Osteoblast (primary cell): ENCODE data around the gene LINC01488. TPM values are rescaled to one million over a fixed set of nuclear protein-coding genes. Genes with fewer than 3 reads are reported as not detected.
A peak's percentile ranks its signal among the peaks of the same experiment; 100 is the strongest.

Experiments
- DNase-seq: peaks from one replicate; pipeline ENCODE4 v3.0.0; 2011; ENCODE audit warnings: low spot score, mixed read lengths; ENCODE audit not compliant: insufficient read length; ENCODE audit errors: missing footprints
- H2AFZ ChIP-seq: 2 replicates; pipeline ENCODE4 v1.6.0; 2011; ENCODE audit warnings: mild to moderate bottlenecking, low read length
- H3K27ac ChIP-seq: 2 replicates; pipeline ENCODE4 v1.5.1; 2011; ENCODE audit warnings: mild to moderate bottlenecking, low read depth, low read length, moderate library complexity
- H3K27me3 ChIP-seq: 2 replicates; pipeline ENCODE4 v1.6.0; 2012; ENCODE audit warnings: mild to moderate bottlenecking, control low read depth, inconsistent platforms, low read length, moderate library complexity; ENCODE audit not compliant: insufficient read depth
- H3K36me3 ChIP-seq: 2 replicates; pipeline ENCODE4 v1.5.1; 2011; ENCODE audit warnings: mild to moderate bottlenecking, low read length, control low read depth, moderate library complexity; ENCODE audit not compliant: insufficient read depth
- H3K4me1 ChIP-seq: 2 replicates; pipeline ENCODE4 v1.5.1; 2011; ENCODE audit warnings: mild to moderate bottlenecking, low read length, control low read depth, moderate library complexity; ENCODE audit not compliant: insufficient read depth
- H3K4me2 ChIP-seq: 2 replicates; pipeline ENCODE4 v1.6.0; 2011; ENCODE audit warnings: mild to moderate bottlenecking, low read length; ENCODE audit not compliant: insufficient read depth
- H3K4me3 ChIP-seq: fragments of 200-600 bp; sonication (generic); 3 replicates; pipeline ENCODE4 v1.5.1; 2012; ENCODE audit warnings: mild to moderate bottlenecking, low read length, inconsistent platforms; ENCODE audit not compliant: insufficient read depth
- H3K79me2 ChIP-seq: 2 replicates; pipeline ENCODE4 v1.6.0; 2012; ENCODE audit warnings: mild to moderate bottlenecking, low read length, control low read depth, inconsistent platforms; ENCODE audit not compliant: insufficient read depth
- H3K9me3 ChIP-seq: 2 replicates; pipeline ENCODE4 v1.5.1; 2011; ENCODE audit warnings: low read depth, low read length, control low read depth
- H4K20me1 ChIP-seq: 2 replicates; pipeline ENCODE4 v1.6.0; 2012; ENCODE audit warnings: mild to moderate bottlenecking, low read length, control low read depth; ENCODE audit not compliant: insufficient read depth
- total RNA-seq: library from RNA; depleted of rRNA; stranded (reverse); fragments of >200 nt; gene quantifications from 2 replicates; pipeline ENCODE4 v1.2.3, GENCODE V29; 2012
- TF ChIP-seq, protein P1 (sequence below): IDR thresholded peaks from 2 replicates; pipeline ENCODE4 v1.5.1; 2011; ENCODE audit warnings: mild to moderate bottlenecking, low read depth, low read length, moderate library complexity; ENCODE audit errors: extremely low read depth

The LINC01488 gene
- total RNA-seq, 1 donor, result not detected

- H3K9me3 ChIP-seq, result no peaks in the 10 kb centered on the region
- DNase-seq, result peak; percentile 13
- peaks cover 9% of the 10 kb centered on the region for H3K4me1 ChIP-seq
- no peaks in the 10 kb centered on the region for H3K27me3 ChIP-seq
- H2AFZ ChIP-seq, result no peak overlapping the region
- no peaks in the 10 kb centered on the region for H3K79me2 ChIP-seq
- no peak overlapping the region for H3K4me2 ChIP-seq
- no peaks in the 10 kb centered on the region for H4K20me1 ChIP-seq
- no peak overlapping the region for H3K27ac ChIP-seq
- H3K4me3 ChIP-seq, result no peak overlapping the region
- no peaks in the 10 kb centered on the region for H3K36me3 ChIP-seq
- TF ChIP-seq, protein P1, sequence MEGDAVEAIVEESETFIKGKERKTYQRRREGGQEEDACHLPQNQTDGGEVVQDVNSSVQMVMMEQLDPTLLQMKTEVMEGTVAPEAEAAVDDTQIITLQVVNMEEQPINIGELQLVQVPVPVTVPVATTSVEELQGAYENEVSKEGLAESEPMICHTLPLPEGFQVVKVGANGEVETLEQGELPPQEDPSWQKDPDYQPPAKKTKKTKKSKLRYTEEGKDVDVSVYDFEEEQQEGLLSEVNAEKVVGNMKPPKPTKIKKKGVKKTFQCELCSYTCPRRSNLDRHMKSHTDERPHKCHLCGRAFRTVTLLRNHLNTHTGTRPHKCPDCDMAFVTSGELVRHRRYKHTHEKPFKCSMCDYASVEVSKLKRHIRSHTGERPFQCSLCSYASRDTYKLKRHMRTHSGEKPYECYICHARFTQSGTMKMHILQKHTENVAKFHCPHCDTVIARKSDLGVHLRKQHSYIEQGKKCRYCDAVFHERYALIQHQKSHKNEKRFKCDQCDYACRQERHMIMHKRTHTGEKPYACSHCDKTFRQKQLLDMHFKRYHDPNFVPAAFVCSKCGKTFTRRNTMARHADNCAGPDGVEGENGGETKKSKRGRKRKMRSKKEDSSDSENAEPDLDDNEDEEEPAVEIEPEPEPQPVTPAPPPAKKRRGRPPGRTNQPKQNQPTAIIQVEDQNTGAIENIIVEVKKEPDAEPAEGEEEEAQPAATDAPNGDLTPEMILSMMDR, result no peak
Observed at GRCh38 chr11:69529001-69529400, 47.5 kb downstream of the LINC01488 start.

DNA sequence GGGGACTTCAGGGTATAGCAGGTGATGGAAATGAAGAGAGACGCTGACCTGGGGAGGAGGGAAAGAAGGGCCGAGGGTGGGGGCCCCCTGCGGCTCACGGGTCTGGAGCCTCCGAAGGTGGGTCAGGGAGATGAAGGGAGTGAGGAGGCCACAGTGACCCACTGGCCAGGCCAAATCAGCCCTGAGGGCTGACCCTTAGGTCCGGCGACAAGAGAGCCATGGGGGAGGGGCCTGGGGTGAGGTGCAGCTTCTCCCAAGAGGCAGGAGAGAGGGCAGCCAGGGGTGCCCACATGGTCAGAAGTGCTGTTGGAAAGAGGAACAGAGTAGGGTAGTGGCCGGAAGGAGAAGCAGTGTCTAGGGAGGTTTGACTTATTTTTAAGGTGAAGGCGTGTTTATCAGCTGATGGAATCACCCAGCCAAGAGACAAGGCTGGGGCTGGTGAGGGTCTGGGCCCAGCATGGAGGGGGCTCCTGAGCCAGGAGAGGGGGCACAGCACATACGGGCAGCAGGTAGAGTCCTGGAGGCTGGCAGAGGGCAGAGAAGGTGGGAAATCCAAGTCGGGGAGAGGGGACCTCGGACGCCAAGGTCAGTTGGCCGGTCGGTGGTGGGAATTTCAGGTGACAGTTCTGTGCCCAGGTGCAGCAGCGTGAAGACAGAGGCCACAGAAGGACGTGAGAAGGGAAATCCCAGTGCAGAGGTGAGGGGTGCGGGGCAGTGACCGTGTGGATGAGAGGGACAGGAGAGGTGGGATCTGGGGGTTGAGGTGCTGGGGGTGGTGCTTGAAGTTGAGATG lies 49.0 kb downstream of the LINC01488 start:
- no peaks in the 10 kb centered on the region for H3K9me3 ChIP-seq
- no peak overlapping the region for H3K4me3 ChIP-seq
- H3K36me3 ChIP-seq, result no peaks in the 10 kb centered on the region
- H3K27me3 ChIP-seq, result no peaks in the 10 kb centered on the region
- H4K20me1 ChIP-seq, result no peaks in the 10 kb centered on the region
- no peaks in the 10 kb centered on the region for H3K79me2 ChIP-seq
- no peak overlapping the region for H3K27ac ChIP-seq
- no peak overlapping the region for H3K4me2 ChIP-seq
- TF ChIP-seq, protein P1, result no peak
- H3K4me1 ChIP-seq, result no peaks in the 10 kb centered on the region
- no peak overlapping the region for H2AFZ ChIP-seq
- no peak for DNase-seq

- Histone ChIP-seq H3K9me3 (no peaks in the 10 kb centered on the region), H3K4me1 (no peaks in the 10 kb centered on the region), H3K79me2 (no peaks in the 10 kb centered on the region), H2AFZ (no peak overlapping the region), H3K36me3 (no peaks in the 10 kb centered on the region), H3K4me3 (no peak overlapping the region), H3K4me2 (no peak overlapping the region), H3K27ac (no peak overlapping the region), H4K20me1 (no peaks in the 10 kb centered on the region), H3K27me3 (no peaks in the 10 kb centered on the region)
- TF ChIP-seq, protein P1, result no peak
- DNase-seq, result no peak
Observed at GRCh38 chr11:69531071-69531716, 49.7 kb downstream of the LINC01488 start.

GRCh38 chr11:69531717-69532088 lies 50.2 kb downstream of the LINC01488 start:
- no peak overlapping the region for H3K4me3 ChIP-seq
- no peak overlapping the region for H3K4me2 ChIP-seq
- DNase-seq, result peak; percentile 69
- TF ChIP-seq, protein P1, result no peak
- H3K27ac ChIP-seq, result no peak overlapping the region
- H4K20me1 ChIP-seq, result no peaks in the 10 kb centered on the region
- no peaks in the 10 kb centered on the region for H3K79me2 ChIP-seq
- no peak overlapping the region for H2AFZ ChIP-seq
- H3K4me1 ChIP-seq, result no peaks in the 10 kb centered on the region
- H3K27me3 ChIP-seq, result no peaks in the 10 kb centered on the region
- H3K36me3 ChIP-seq, result no peaks in the 10 kb centered on the region
- H3K9me3 ChIP-seq, result no peaks in the 10 kb centered on the region
